Measurements from ENCODE around the gene COL4A1.
A peak's percentile ranks its signal among the peaks of the same experiment; 100 is the strongest.

COL4A1 gene

DNA sequence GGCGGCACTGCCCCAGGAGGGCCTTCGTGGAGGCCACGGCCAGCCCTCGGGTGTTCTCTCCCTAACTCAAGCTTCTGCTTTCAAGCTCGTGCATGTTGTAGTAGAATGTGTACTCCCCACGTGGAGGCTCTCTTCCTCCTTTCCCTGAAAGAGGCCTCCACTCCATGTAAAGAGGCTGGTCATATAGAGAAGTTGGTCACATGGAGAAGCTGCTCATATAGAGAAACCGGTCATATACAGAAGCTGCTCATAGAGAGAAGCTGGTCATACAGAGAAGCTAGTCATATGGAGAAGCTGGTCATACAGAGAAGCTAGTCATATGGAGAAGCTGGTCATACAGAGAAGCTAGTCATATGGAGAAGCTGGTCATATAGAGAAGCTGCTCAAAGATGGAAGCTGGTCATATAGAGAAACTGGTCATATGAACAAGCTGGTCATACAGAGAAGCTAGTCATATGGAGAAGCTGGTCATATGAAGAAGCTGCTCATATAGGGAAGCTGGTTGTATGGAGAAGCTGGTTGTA is 152.5 kb downstream of the COL4A1 start:
- no peak for DNase-seq

DNA sequence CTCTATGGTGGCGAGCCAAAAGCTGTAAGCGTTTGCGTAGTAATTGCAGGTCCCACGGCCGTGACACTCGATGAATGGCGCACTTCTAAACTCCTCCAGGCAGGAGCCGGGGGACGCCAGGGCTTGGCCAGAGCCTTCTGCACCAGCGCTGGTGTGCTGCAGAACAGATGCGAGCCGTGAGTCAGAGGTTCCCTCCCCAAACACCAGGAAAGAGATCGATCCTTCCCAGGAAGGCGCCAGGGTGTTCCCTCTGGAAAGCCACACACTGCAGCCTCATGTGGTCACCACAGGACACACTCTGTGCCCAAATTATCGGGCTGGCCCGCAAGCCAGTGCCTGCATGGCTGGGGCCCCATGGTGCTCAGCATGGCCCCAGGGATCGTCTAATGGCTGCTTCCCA is 154.6 kb downstream of the COL4A1 start:
- no peak for DNase-seq

DNA sequence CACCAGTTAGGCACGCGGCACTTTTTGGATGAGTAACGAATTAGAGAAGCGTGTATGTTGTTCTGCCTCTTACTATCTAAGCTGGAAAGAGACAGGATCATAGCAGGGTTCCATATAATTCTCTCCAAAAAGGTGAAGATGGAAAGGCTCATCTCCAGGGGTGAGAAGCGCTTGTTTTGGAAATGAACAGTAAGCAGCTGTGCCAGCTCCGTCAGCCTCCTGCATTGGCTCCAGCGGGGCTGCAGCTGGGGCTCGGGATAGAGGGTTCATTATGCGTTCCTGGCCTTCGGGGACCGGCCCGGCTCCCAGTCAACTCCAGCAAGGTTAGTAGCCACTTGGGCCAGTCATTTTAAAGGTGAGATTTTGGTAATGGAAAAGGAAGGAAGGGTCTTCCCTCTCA is 155.5 kb downstream of the COL4A1 start:
- DNase-seq = no peak

DNA sequence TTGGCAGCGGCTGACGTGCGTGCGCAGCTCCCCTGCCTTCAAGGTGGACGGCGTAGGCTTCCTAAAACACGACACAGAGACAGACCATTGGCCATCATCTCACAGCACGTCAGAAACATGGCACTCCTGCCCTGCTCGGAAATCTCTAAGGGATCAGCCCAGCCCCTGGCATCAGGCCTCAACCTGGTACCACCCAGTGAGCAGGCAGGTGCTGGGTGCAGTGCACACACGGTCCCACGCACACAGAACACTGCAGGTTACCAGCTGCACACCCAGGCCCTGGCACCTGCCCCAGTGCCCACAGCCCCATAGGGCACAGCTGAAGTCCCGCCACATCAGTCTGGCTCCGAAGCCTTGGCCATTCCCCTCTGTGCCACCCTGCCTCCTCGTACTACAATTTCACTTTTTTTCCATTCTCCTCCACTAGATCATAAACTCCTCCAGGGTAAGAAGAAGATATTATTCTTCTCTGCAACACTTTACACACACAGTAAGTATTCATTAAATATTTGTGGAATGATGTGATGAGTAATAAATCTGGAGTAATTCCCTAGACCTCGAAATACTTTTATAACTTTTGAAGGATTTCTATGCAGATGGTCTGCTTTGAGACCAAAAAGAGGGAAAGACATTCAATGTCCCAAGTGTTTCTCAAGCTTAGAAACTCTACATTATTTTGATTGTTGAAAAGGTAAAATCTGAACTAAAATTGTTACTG is 156.4 kb downstream of the COL4A1 start:
- DNase-seq = no peak

DNA sequence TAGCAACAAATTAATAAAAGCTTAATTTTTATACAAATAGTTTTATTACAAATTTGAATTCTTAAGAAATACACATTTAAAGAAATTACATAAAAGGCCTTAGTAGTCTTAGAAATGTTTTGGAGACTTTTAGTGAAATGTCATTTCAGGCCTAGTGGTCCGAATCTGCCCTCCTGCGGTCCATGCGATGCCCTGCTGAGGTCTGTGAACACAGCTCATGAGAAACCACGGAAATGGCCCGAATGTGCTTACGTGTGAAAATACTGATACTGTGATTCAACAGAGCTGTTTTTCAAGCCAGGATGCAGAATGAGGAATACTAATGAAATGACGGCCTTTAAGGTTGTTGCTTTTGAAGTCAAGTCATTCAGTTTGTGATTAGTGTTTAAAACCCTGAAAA is 157.9 kb downstream of the COL4A1 start:
- DNase-seq = no peak

DNA sequence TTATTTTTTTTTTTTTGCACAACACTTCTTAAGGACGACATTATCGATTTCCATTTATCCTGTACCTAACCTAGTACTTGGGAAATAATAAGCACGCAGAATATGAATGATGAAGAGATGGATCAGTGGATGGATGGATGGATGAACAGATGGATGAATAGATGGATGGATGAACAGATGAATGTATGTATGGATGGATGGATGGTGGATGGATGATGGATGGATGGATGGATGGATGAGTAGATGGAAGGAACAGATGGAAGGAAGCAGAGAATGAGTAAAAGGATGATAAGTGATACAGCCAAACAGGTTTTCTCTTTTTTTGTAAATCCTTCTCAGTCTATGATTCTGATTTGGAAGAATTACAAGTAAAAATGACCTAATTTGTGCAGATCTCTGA is 166.9 kb downstream of the COL4A1 start:
- DNase-seq = no peak

DNA sequence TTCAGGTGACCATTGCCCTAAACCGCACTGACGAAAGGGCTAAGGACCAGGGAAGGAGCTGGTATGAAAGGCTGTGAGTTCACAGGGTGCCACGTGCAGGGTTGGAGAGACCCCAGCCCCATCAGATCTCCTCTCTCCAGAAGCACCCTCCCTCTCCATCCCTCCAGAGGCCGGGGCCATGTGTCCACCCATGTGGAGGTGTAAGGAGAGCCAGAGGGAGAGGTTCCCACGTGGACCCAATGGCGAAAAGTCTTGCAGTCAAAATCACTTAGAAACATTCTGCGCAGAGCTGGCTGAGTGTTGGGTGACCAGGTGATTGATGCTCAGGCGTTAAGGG is 168.3 kb downstream of the COL4A1 start:
- DNase-seq = no peak

DNA sequence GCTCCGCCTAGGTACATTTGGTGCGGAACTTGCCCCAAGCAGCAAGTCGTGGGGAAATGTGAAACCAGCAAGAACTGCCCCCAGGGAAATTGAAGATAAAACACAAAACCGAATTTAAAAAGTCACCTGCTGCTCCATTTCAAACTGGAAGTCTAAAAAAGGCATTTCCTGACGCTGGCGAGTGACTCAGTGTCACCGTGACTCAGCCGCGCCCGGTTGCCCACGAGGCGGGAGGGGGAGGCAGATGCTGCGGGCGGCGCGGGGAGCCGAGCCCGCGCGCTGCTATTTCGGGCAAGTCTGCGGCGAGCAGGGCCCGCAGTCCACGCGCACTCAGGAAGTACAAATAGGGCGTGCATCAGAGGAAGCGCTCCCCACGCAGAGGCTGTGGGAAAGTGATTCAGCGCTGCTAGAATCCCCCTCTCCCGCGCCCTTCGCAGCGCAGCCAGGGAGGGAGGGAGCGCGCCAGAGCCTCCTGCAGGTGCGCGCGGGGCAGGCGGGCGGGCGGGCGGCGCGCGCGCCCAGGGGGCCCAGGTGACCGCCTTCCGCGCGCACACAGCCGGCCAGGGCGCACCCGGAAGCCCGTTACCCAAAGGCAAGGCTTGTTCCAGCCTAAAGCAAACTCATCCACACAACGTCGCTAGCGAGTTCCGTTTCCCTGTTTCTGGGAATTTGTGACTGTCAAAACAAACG is 168.8 kb downstream of the COL4A1 start:
- DNase-seq = peak; percentile 68 to 81

DNA sequence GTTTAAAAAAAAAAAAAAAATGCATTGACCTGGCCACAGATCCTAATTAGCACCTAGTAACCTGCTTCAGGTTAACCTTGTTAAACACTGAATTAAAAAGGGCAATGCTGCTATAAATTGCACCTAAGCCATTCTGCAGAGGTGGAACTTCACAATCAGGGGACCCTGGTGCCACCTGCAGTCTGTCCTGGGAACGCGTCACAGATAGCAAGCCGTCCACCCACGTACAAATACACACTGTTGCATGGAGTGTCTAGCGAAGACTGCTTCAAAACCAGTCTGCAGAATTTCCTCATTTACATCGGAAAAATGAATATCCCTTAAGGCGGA is 169.3 kb downstream of the COL4A1 start:
- DNase-seq = peak in 1 of 2 donors; percentile 32

DNA sequence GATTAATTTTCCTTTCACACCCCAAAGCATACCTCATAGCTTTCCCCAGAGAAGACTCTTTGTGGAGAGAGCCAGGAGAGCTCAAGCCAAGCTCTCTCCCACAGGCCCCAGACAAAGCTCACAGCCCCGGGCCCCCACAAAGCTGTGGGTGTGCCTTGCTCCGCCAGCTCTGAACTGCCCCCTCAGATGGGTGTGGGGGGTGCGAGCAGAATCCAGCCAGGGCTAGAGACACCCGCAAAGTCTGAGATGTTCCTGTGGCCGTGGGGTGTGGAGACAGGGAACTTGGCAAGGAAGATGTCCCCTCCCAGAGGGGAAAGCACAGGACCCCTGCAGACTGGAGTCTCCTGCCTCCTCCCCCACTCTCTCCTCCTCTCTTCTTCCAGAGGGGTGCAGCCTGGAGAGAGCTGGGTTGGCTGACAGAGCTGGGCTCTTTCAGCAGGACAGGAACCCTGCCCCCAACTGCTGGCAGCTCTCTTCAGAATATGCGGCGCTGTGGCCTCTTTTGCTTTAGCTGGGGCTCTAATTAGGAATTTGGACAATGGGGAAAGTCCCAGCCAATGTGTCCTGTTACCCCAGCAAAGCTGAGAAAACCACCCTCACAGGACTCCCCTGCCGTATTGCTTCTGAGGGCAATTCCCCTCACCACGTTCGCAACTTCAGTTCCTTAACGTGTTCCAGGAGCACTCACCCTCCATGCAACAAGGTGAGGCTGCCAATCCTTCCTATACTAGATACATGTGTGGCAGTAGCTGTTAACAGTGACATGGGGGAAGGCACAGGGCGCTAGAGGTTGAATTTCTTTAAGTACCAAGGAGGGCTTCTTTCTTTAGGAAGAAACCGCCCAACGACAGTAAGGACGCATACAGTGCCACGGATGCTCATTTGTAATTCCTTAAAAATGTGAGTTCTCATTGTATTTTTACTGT is 170.0 kb downstream of the COL4A1 start:
- no peak for DNase-seq

DNA sequence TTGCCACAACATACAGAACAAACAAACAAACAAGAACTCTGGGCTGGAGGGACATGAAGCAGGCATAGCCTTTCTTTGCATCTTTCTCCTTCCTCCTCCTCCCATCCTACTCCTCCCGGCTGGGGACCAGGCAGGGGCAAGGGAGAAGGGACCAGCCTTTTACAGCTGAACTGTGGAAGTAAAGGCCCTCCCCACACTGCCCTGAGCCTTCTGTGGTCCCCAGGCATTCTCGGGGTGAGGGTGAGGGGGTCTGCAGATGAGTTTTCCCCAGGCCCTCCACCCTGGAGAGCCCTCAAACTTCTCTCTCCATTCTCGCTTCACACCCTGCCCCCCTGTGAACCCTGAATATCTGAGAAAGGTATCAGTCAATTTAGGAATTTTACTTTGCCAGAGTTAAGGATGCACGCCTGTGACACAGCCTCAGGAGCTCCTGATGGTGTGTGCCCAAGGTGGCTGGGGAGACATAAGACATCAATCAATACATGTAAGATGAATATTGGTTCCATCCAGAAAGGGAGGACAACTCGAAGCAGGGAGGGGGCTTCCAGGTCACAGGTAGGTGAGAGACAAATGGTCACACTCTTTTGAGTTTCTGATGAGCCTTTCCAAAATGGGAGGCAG is 170.9 kb downstream of the COL4A1 start:
- DNase-seq = no peak

DNA sequence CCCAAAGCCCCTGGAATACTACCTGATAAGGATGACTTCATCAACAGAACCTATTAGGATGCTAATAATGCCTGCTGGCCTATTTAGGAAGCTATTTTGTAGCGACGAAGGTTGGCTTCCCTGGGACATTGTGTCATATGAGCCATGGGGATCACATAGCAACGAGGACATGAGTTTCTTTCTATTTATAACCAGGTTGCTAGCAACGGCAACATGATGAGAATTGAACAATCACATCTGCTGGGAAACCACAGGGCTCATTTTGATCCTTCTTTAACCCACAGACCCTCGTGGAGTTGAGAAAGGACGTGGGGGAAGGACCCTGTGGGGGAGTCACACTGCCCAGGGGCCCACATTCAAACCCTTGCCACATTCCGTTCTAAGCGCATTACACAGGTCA is 172.2 kb downstream of the COL4A1 start:
- no peak for DNase-seq

DNA sequence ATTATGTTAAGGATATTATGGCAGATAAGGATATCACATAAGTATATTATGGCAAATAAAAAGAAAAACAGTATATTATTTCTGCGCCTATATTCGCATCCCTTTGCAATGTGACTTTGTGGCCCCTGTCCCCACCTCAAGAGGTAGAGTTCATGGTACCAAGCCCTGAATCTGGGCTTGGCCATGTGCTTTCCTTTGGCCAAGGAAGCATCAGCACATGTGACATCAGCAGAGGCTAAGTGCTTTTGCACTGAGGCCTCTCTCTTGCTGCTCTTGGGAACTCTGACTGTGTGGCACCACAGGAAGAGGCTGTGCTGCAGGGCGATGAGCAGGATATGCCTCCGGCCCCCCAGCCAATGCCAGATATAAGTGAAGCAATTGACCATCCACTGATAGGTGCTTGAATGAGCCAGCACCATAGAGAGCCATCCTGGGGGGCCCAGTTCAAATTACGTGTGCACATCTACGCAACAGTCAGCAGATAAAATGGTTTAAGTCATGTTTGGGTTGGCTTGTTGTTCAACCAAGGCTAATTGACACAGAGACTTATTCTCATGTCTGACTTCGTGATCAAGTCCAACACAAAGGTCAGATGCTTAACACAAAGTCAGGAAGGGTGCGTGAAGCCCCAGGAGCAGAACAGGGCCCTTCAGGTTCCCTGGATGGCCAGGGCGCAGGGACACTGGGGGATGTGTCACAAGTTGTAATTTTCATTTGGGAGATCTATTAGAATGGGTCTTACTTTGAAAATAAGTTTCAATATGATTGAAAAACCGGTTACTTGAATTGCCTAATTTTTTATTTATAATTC is 173.3 kb downstream of the COL4A1 start:
- no peak for DNase-seq

DNA sequence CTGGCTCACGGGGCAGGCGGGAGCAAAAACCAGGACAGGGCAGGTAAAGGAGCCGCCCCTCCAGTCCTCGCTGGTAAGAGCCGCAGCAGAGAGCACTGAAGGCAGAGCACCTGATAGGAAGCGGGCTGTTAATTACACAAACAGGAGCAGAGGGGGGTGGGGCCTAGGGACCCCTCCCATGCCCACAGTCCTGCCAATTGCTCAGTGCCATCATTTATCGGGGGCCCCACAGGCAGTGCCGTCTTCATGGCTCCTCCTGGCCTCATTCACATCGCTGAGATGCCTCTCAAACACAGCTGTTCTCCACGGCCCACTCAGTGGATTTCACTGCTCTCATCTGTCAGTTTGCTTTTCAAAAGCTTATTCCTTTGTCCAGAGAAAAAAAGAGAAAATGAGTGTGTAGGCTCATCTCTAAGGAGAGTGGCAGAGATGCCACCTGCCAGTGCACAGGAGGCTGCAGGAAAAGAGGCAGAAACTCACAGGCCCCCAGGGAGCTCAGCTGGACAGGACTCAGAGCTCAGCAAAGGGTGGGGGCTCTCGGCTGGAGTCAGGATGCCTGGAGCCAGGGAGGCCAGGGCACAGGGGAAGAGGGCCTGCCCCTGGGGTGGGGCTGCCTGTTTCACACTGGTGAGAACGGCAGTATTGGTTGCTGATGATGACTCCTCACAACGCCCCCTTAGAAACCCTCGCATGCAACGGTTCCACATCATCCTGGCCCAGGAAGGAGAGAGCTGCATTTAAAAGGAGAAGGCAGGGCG is 174.6 kb downstream of the COL4A1 start:
- no peak for DNase-seq

DNA sequence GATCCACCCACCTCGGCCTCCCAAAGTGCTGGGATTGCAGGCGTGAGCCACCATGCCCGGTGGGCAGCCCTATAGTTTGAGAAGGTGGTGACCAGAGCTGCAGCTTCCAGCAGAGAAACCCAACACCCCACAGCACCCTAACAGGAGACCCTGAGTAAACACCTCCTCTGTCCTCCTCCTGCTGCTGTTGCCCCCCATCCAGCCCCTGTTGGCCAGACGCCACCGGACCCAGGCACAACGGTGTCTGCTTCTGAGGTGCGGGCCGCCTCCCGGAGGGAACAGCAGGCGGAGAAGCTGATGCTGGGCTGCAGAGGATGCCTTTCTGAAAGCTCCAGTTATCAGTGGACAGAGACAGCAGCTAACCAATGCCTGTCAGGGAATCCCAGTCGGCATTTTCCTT is 175.5 kb downstream of the COL4A1 start:
- DNase-seq = no peak

DNA sequence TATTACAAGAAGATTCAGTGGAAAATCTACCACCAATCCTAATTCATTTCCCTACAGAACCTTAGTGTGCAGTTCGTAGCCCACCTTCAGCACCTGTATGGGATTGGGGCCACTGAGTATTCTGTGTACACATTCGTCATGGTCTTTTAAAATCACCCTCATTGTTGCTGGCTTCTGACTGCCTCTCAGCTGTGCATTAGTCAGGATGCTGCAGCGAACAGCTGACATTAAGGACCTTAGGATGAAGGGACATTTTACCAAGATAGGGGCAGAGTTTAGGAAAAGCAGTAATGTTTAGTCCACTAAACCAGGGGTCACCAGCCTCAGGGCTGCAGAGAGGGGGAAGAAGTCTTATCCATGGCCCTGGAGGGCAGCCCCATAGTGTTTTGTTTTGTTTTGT is 176.5 kb downstream of the COL4A1 start:
- DNase-seq = no peak

DNA sequence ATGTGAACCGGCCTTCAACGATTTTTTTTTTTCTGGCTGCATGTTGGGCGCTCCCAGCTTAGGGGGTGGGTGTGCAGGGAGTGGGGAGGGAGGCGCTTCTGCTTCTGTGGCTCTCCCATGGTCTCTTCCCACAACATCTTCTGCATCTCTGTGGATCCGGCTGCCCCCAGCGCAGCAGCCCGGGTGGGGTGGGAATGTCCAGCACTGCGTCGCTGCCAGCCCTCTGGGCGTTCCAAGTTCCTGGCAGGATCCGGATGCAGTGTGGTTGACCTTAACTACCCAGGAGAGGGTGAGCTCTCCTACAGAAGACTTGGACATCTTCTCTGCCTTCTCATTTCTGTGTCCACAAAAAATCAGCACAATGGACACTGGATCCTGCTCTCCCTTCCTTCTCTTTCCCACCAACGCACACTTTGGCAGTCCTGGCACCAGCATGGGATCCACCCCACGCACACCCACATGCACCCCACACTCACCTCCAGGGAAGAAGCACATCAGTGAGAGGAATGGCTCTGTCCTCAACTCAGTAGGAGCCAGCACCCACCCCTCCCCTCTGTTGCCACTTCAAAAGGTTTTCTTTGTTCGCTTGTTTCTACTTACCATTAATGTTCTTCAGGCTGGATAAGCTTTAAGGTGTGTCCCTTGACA is 177.3 kb downstream of the COL4A1 start:
- DNase-seq = no peak

DNA sequence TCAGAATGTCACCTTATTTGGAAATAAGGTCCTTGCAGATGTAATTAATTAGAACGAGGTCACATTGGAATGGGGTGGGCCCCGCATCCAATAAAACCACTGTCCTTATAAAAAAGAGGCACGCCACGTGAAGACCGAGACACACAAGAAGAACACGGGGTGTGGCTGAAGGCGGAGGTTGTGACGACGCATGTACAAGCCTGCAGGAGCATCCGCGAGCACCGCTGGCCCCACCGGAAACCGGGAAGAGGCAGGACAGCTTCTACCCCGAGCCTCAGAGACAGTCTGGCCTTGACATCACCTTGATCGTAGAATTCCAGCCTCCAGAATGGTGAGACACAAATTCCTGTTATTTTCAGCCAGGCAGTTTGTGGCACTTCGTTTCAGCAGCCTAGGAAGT is 177.9 kb downstream of the COL4A1 start:
- DNase-seq = no peak

DNA sequence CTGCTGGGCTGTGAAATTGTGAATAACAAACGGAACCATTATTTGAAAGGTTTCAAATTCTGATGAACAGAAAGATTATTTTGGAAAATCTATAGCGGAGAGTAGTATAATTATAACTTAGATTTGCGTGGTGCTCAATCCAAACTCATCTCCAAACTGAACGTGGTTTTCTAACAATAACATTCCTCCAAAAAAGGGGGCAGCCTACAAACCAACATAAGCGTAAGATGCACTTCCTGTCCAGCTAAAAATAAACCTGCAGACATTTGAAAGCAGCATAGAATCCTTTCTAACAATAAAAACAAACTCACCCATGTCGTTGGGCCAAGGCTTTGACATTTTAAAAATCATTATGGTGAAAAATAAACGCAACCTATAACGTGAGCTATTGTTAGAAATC is 178.4 kb downstream of the COL4A1 start:
- DNase-seq = no peak

DNA sequence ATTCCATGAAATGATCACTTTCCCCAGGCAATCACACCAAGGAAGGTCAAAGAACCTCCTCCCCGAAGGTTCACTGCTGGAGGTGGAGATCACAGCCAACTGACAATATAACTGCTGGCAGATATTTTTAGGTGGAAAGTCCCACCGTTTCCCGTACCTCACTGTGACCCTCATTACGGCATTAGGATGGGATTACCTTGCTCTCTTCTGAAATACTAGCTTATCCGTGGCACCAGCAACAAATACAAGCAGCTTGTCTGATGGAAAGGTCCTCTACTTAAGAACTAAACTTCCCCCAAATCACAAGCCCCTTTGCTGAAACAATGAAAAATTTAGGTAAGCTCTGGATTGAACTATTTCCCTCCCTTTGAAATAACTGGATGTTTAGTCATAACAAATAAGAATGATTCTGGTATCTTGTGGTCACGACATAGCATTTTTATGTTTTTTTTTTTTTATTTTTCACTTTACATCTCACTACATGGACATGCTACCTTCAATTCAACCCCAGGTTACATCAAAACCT is 178.9 kb downstream of the COL4A1 start:
- no peak for DNase-seq
